Measurements from ENCODE around the gene MAP7D2. TPM values are rescaled to one million over a fixed set of nuclear protein-coding genes. Genes with fewer than 3 reads are reported as not detected.

The MAP7D2 gene
- total and polyA plus RNA-seq, 4 donors, result 0.16 to 1.5 (median 0.42) TPM

- WGBS, result 81% methylated on average over 6 of the region's 6 CpGs
- TF ChIP-seq HNF4G (IDR thresholded peaks at IDR 0.05) (no peak), NR2F2 (IDR thresholded peaks at IDR 0.05) (no peak), YY1 (IDR thresholded peaks at IDR 0.05) (no peak), CTCF (IDR thresholded peaks at IDR 0.05; ENCODE audit: low read depth, low read length, missing input control) (no peak), TAF1 (conservative IDR thresholded peaks at IDR 0.05) (no peak), JUND (IDR thresholded peaks at IDR 0.05) (no peak), GABPA (IDR thresholded peaks at IDR 0.05 in 1 of 2, conservative IDR thresholded peaks at IDR 0.05 in 1 of 2) (no peak), MAX (IDR thresholded peaks at IDR 0.05) (no peak), ATF3 (IDR thresholded peaks at IDR 0.05) (no peak), FOXA2 (IDR thresholded peaks at IDR 0.05) (no peak)
- no peak overlapping the region for H3K27ac ChIP-seq (ENCODE audit: low read depth in 1 of 2, low read length in 2 of 2)
- H3K27me3 ChIP-seq (ENCODE audit: control insufficient read depth in 4 of 4, insufficient read depth in 4 of 4, low read length in 3 of 4), result no peaks in the 10 kb centered on the region
- H3K9ac ChIP-seq (ENCODE audit: low read depth in 1 of 2, low read length in 2 of 2), result no peak overlapping the region
- no peaks in the 10 kb centered on the region for H3K4me1 ChIP-seq (ENCODE audit: control insufficient read depth in 4 of 4, insufficient read depth in 4 of 4, low read length in 3 of 4)
- H3K9me3 ChIP-seq (ENCODE audit: control insufficient read depth in 4 of 4, low read length in 3 of 4), result no peaks in the 10 kb centered on the region
- H3K4me3 ChIP-seq (ENCODE audit: low read depth in 1 of 3, low read length in 3 of 3), result no peak overlapping the region
- no peaks in the 10 kb centered on the region for H3K36me3 ChIP-seq (ENCODE audit: control insufficient read depth in 4 of 4, insufficient read depth in 3 of 4, low read depth in 1 of 4, low read length in 3 of 4)
- DNase-seq (ENCODE audit: low spot score), result no peak
These were observed 26.9 kb downstream of the MAP7D2 start for GRCh38 chrX:20089845-20090244.

GRCh38 chrX:20080277-20080676, 36.4 kb downstream of the MAP7D2 start:
- Histone ChIP-seq H3K27me3 (ENCODE audit: control insufficient read depth in 4 of 4, insufficient read depth in 4 of 4, low read length in 3 of 4) (no peaks in the 10 kb centered on the region), H3K4me1 (ENCODE audit: control insufficient read depth in 4 of 4, insufficient read depth in 4 of 4, low read length in 3 of 4) (no peaks in the 10 kb centered on the region), H3K27ac (ENCODE audit: low read depth in 1 of 2, low read length in 2 of 2) (no peak overlapping the region), H3K9ac (ENCODE audit: low read depth in 1 of 2, low read length in 2 of 2) (no peak overlapping the region), H3K36me3 (ENCODE audit: control insufficient read depth in 4 of 4, insufficient read depth in 3 of 4, low read depth in 1 of 4, low read length in 3 of 4) (no peaks in the 10 kb centered on the region), H3K4me3 (ENCODE audit: low read depth in 1 of 3, low read length in 3 of 3) (no peak overlapping the region), H3K9me3 (ENCODE audit: control insufficient read depth in 4 of 4, low read length in 3 of 4) (no peaks in the 10 kb centered on the region)
- WGBS, result 95% methylated on average over 1 of the region's 1 CpG
- no peak for TF ChIP-seq REST (IDR thresholded peaks at IDR 0.05)
- TF ChIP-seq EGR1 (IDR thresholded peaks at IDR 0.05; ENCODE audit: low read depth in 2 of 2), result no peak
- no peak for TF ChIP-seq RAD21 (IDR thresholded peaks at IDR 0.05)
- no peak for TF ChIP-seq FOXA2 (IDR thresholded peaks at IDR 0.05)
- no peak for TF ChIP-seq YY1 (IDR thresholded peaks at IDR 0.05)
- TF ChIP-seq ZBTB33 (IDR thresholded peaks at IDR 0.05), result no peak
- no peak for TF ChIP-seq HNF4A (conservative IDR thresholded peaks at IDR 0.05)
- no peak for DNase-seq (ENCODE audit: low spot score)
